Stimulated activated CD8-positive, alpha-beta memory T cell treated with anti-CD3 and anti-CD28 coated beads, Interleukin-4, amount 100 ng/mL, for 4 hours (primary cell): ENCODE measurements around the gene ITPR1.

ENCODE experiments used
- DNase-seq, 2 donors: peaks; one replicate each; pipeline ENCODE4 v3.0.0-alpha.2; 2020; ENCODE audit warnings: low read depth in 2 of 2, low spot score in 1 of 2

Gene ITPR1

DNA sequence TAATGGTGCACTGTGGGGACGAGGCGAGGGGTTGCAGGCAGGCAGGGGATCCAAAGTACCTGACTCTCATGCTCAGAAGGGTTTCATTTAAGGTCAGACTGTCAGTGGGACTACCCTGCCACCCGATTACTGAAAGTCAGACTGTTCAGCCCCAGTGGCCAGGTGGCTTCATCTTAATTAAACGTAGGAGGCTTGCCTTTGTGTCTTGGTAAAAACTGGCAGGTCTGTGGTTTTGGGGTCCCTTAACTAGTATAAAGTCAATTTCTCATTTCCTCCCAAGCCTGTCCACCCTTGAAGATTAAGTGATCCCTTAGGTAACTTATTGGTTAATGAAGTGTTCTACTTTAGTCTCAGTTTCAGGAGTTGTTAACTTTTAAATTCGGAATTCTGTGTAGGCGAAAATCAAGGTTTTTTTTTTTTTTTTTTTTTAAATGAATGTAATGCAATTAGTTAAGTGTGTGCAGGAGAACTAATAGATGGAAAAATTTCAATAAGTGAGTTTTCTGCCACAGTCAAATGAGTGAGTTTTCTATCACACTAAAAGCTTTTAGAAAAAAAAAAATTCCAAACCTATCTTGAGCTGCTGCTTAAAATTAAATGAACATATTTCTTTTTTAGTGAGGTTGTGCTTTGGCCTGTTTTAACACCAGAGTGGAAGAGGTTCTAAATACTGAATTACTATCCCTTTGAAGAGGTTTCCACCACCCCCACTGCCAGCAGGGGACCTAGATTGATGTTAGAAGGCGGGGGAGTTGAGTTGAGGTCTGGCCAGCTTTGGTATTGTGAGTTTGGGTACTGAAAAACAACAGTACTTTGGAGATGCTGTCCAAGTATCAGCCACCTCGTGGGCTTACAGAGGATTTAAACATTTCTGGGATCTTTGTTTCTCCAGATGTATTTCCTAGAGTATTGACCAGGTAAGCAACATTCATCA, 15.2 kb downstream of the ITPR1 start:
- no peak for DNase-seq

DNA sequence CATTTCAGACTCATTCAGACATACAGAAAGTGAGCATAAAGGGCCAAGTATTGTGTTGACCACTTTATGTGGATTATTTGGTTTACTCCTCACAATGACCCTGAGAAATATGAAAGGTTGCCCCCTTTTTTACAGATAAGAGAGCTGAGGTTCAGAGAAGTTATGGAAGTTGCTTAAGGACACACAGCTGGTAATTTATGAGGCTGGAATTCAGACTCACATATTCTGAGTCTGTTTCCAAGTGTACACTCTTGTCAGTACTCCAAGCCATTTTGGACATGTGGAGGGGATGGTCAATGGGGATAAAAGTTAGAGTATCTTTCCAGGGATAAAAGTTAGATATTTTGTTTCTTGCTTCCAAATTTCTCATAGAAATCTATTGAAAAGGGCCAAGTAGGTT, 15.9 kb downstream of the ITPR1 start:
- DNase-seq: no peak

DNA sequence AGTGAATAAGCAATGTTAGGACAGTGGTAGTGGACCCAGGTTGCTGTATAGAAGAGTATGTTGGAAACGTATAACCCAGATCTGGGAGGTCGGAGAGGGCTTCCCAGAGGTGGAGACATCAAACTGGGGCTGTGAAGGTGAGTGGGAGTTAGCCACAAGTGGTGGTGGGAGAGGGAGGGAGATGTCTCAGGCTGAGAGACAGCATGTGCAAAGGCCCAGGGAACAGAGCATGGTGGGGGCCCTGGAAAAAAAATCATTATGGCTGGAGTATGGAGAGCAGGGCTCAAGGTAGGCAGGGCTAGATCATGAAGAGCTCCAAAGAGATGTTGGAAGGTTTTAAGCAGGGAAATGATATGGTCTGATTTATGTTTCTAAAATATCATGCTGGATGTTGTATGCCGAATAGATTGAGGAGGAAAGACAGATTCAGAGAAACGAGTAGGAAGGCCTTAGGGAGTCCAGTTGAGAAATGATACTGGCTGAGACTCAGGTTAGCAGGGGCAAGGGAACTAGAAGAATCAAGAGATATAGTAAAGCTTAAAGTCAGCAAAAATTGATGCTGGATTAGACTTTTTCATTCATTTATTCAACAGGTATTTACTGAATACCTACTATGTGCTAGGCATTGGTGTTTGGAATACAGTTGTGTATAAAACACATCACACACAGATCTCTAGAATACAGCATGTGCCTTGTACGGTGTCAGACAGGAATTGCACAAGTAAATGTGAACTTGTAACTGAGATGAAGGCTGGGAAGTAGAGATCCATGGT, 17.0 kb downstream of the ITPR1 start:
- DNase-seq: no peak

GRCh38 chr3:4511491-4512262, 18.5 kb downstream of the ITPR1 start:
- DNase-seq: no peak

GRCh38 chr3:4512895-4513616, 19.9 kb downstream of the ITPR1 start:
- no peak for DNase-seq

GRCh38 chr3:4514321-4514720, 21.2 kb downstream of the ITPR1 start:
- DNase-seq: no peak

DNA sequence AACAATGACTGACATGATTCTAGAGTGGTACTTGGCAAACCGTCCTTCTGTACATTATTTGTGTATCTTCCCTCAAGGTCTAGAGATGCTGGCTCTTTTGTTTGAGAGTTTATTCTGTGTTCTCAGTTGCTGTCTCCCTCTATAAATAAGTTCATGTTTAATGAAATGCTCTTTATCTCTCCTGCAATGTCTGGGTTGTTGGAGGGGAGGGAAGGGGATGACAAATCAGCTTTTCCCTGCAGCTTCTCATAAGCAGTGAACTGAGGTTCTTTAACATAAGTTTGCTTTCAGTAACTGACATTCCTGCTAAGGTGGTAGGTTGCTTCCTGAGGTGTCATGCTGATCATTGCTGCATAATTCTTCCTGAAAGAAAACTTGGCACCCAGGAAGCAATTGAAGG, 21.8 kb downstream of the ITPR1 start:
- DNase-seq: no peak

GRCh38 chr3:4515916-4516579, 22.9 kb downstream of the ITPR1 start:
- DNase-seq: no peak

DNA sequence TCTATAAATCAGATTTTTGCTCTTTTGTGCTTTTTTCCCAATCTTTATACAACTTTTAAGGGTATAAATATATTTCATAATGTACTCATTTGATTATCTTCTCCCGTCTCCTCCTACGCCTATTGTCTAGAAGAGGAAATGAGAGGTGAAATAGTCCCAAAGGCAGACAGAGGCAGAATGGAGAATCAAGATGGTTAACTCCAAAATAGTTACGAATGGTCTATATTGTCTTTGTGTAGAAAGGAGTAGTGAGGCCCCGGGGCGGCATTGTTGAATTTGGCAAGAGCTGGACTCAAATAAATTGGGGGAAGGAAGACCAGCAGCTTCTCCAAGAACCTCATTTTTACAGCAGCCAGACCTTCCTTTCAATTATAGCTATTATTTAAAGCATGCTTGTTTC, 23.9 kb downstream of the ITPR1 start:
- no peak for DNase-seq

GRCh38 chr3:4517643-4518311, 24.6 kb downstream of the ITPR1 start:
- no peak for DNase-seq

DNA sequence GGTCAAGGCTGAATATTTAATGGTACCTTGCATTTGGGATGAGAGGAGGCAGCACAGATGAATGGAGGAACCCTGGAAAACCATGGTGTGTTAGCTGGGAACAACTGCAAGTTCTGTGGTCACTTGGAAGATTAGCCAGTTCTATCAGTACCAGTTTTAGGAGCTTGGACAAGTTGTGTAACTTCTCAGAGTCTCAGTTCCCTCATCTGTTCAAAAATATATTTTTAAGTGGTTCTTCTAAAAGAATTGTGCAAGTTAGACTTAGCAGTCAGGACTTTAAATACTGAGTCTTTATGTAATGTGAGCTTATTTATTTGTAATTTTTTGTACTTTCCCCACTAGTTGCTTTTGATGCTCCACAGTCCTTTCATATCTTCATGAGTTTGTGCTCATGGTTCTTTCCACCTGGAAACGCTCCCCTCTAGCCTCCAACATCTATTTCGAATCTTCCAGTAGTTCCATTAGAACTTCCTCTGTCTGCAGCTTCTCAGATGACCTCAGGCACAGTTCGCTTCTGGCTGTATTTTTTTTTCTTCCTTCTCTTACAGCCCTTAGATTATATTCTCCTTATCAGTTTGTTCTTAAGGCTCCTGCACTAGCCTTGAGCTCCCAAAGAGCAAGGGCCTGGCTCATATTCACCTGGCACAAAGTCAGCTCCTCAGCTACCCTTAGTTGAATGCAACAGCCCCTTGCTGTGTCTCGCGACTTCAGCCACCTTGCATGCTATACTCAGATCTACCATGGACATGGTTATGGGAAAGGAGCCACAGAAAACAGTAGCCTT, 27.1 kb downstream of the ITPR1 start:
- DNase-seq: no peak

- DNase-seq: no peak
Measured at GRCh38 chr3:4522947-4523346, 29.8 kb downstream of the ITPR1 start.

DNA sequence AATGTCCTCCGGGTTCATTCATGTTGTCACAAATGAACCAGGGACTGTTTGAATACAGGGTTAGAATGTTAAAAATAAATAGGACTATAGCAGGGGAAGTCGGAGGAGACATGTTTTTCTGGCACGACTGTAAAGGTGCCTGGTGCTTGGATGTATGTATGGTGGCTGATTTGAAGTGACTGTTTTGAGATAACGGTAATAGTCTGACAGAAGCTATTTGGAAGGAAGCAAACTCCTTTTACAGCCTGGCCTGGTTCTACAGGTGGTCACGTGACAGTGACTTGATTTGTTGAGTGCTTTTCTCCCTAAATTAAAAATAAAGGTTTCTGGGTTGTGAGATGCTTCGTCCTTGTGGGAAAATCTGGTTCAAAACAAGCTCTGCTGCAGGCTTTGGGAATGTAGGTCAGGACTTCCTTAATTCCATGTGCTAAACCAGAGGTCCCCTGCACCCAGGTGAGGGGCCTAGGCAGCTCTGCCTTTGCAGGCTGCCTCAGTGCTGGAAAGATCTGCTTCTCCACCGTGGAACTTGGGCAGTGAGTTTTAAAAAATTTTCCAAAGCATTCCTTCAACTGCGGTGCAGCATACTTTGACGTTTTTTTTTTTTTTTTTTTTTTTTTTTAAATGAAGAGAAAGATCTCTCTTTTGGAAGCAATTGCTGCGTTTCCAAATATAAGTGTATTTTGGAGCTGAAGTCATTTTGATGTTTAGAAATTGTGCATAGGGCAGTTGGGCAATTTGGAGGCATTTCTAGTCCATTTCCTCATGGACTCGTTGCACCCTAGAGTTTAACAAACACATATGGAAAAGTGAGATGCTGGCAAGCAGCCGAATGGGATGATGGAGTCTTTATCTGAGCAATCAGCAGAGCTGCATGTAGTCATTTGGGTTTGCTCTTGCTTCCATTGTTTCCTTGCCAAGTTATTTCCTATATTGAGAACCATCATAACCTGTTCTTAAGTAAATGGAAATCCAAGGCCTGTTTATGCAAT, 30.9 kb downstream of the ITPR1 start:
- no peak for DNase-seq

GRCh38 chr3:4525560-4526223, 32.5 kb downstream of the ITPR1 start:
- DNase-seq: no peak

- DNase-seq: no peak
Measured at GRCh38 chr3:4528320-4528719, 35.2 kb downstream of the ITPR1 start.

GRCh38 chr3:4528819-4529600, 35.9 kb downstream of the ITPR1 start:
- DNase-seq: no peak
